Colonic mucosa (tissue), 4 donors: Measurements from ENCODE around the gene RNLS. TPM values are rescaled to one million over a fixed set of nuclear protein-coding genes. Genes with fewer than 3 reads are reported as not detected.

Source experiments
- DNase-seq: peaks from one replicate; pipeline ENCODE4 v3.0.0-alpha.2; 2020
- H3K27ac ChIP-seq: fragments of 200-600 bp; one replicate; pipeline ENCODE4 v1.8.0; 2021
- H3K27me3 ChIP-seq: fragments of 200-600 bp; one replicate; pipeline ENCODE4 v1.8.0; 2021
- H3K36me3 ChIP-seq: fragments of 200-600 bp; one replicate; pipeline ENCODE4 v1.8.0; 2021
- H3K4me1 ChIP-seq: fragments of 200-600 bp; one replicate; pipeline ENCODE4 v1.8.0; 2021; ENCODE audit warnings: mild to moderate bottlenecking
- H3K4me3 ChIP-seq: fragments of 200-600 bp; one replicate; pipeline ENCODE4 v1.8.0; 2021
- H3K9ac ChIP-seq, 2 donors: one replicate each; pipeline ENCODE4 v1.7.0; 2013; ENCODE audit warnings: control low read depth in 2 of 2, low read depth in 2 of 2, low read length in 2 of 2
- H3K9me3 ChIP-seq: fragments of 200-600 bp; one replicate; pipeline ENCODE4 v1.8.0; 2021
- CTCF ChIP-seq: fragments of 200-600 bp; IDR thresholded peaks from one replicate; pipeline ENCODE4 v1.8.0; 2022; ENCODE audit warnings: antibody characterized with exemption, mild to moderate bottlenecking
- intact Hi-C: fragments of 100-400 bp; cut with DNase I; formaldehyde crosslinking; loops from one replicate; pipeline ENCODE4 v1.14.1; 2022
- total RNA-seq, 2 donors: library from RNA; stranded (reverse); fragmentation: NEBNext Ultra II Directional in 1 of 2; extraction: Animal tissue kit (Norgen Biotek cat#: 25700) in 1 of 2; gene quantifications; one replicate each; pipeline ENCODE4 v1.2.1, GENCODE V29; 2021
- donor health status: healthy.
- donor health status: DM: no; HTN: no; CAD: no.
- donor health status: DM: no; HTN: no; CAD: no.

RNLS gene
- total RNA-seq, 2 donors from 2014 or later = 13.0 to 19.1 TPM

GRCh38 chr10:88477343-88478085 lies 105.6 kb downstream of the RNLS start:
- H3K4me1 ChIP-seq = no peaks in the 10 kb centered on the region
- TF ChIP-seq CTCF = no peak
- intact Hi-C loops = no loop called here
- no peak overlapping the region for H3K4me3 ChIP-seq
- no peak for DNase-seq
- H3K36me3 ChIP-seq = no peaks in the 10 kb centered on the region
- H3K27me3 ChIP-seq = no peaks in the 10 kb centered on the region
- no peak overlapping the region for H3K27ac ChIP-seq
- H3K9ac ChIP-seq = no peak overlapping the region
- no peaks in the 10 kb centered on the region for H3K9me3 ChIP-seq

- no peak overlapping the region for H3K9ac ChIP-seq
- intact Hi-C loops = no loop called here
- TF ChIP-seq CTCF = no peak
- no peak overlapping the region for H3K4me3 ChIP-seq
- H3K9me3 ChIP-seq = no peaks in the 10 kb centered on the region
- no peaks in the 10 kb centered on the region for H3K4me1 ChIP-seq
- no peak overlapping the region for H3K27ac ChIP-seq
- no peaks in the 10 kb centered on the region for H3K27me3 ChIP-seq
- H3K36me3 ChIP-seq = no peaks in the 10 kb centered on the region
- no peak for DNase-seq
Observed at GRCh38 chr10:88474884-88475844, 108.0 kb downstream of the RNLS start.

- intact Hi-C loops = no loop called here
- Histone ChIP-seq H3K27ac (no peak overlapping the region), H3K9ac (no peak overlapping the region), H3K4me3 (no peak overlapping the region), H3K4me1 (no peaks in the 10 kb centered on the region), H3K36me3 (no peaks in the 10 kb centered on the region), H3K9me3 (no peaks in the 10 kb centered on the region), H3K27me3 (no peaks in the 10 kb centered on the region)
- TF ChIP-seq CTCF = no peak
- peak; percentile 63 for DNase-seq
Observed at GRCh38 chr10:88473989-88474883, 108.9 kb downstream of the RNLS start.

GRCh38 chr10:88472540-88472939 lies 110.6 kb downstream of the RNLS start:
- H3K4me3 ChIP-seq = no peak overlapping the region
- no peaks in the 10 kb centered on the region for H3K36me3 ChIP-seq
- no peak for DNase-seq
- H3K4me1 ChIP-seq = no peaks in the 10 kb centered on the region
- H3K9ac ChIP-seq = no peak overlapping the region
- no peak for TF ChIP-seq CTCF
- intact Hi-C loops = no loop called here
- H3K9me3 ChIP-seq = no peaks in the 10 kb centered on the region
- H3K27me3 ChIP-seq = no peaks in the 10 kb centered on the region
- no peak overlapping the region for H3K27ac ChIP-seq

GRCh38 chr10:88471899-88472298 lies 111.2 kb downstream of the RNLS start:
- no peaks in the 10 kb centered on the region for H3K4me1 ChIP-seq
- H3K9me3 ChIP-seq = no peaks in the 10 kb centered on the region
- H3K9ac ChIP-seq = no peak overlapping the region
- TF ChIP-seq CTCF = no peak
- H3K27me3 ChIP-seq = no peaks in the 10 kb centered on the region
- no peaks in the 10 kb centered on the region for H3K36me3 ChIP-seq
- intact Hi-C loops = no loop called here
- H3K4me3 ChIP-seq = no peak overlapping the region
- no peak for DNase-seq
- H3K27ac ChIP-seq = no peak overlapping the region
